ENCODE measurements around the gene HOXC13. TPM values are rescaled to one million over a fixed set of nuclear protein-coding genes. Genes with fewer than 3 reads are reported as not detected.

HOXC13 gene
- total and polyA plus RNA-seq, 4 donors: 0.32 TPM; not detected in 3

DNA sequence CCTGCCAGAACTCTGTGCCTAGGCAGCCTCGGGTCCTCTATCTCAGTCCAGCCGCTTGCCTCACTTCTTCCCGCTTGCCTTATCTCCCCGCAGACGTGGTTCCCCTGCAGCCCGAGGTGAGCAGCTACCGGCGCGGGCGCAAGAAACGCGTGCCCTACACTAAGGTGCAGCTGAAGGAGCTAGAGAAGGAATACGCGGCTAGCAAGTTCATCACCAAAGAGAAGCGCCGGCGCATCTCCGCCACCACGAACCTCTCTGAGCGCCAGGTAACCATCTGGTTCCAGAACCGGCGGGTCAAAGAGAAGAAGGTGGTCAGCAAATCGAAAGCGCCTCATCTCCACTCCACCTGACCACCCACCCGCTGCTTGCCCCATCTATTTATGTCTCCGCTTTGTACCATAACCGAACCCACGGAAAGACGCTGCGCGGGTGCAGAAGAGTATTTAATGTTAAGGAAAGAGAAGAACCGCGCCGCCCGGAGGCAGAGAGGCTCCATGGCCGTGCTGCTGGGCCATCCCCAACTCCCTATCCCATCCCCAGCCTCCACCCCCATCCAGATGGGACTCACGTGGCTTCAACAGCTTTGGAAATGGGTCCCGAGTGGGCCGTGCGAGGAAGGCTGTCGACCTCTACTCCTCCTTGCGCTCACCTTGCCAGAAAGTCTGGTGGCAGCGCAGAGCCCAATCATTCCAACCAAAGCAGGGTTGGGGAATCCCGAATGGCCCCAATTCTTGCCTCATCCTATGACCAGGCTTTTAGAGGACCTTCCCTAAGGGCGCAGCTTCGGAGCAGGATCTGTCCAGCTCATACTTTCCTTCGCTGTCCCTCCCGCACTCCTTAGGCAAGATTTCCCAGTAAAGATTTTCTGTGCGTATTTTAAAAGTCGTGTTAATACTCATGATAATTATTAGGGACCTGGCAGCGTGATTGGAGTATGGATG is 6.5 kb downstream of the HOXC13 start:
- Histone ChIP-seq H3K4me1 (ENCODE audit: control insufficient read depth in 1 of 2, insufficient read depth in 2 of 2, low read length in 2 of 2) (no peaks in the 10 kb centered on the region), H3K27ac (ENCODE audit: low read depth in 1 of 2, low read length in 2 of 2) (no peak overlapping the region), H3K9me3 (ENCODE audit: control insufficient read depth, low read length) (no peaks in the 10 kb centered on the region), H3K4me3 (ENCODE audit: low read length in 2 of 2) (no peak overlapping the region), H3K27me3 (ENCODE audit: control insufficient read depth in 1 of 2, insufficient read depth in 2 of 2, low read length in 1 of 2) (no peaks in the 10 kb centered on the region), H3K36me3 (ENCODE audit: control insufficient read depth in 1 of 2, insufficient read depth in 2 of 2, low read length in 1 of 2) (no peaks in the 10 kb centered on the region)
- intact Hi-C loops (cut with DNase I): no loop called here
- ATAC-seq (ENCODE audit: low FRiP score) (no peak), DNase-seq (peak in 1 of 2 donors; percentile 72)
- WGBS, 2 donors: 6 to 7% methylated on average over 51 of the region's 51 CpGs

DNA sequence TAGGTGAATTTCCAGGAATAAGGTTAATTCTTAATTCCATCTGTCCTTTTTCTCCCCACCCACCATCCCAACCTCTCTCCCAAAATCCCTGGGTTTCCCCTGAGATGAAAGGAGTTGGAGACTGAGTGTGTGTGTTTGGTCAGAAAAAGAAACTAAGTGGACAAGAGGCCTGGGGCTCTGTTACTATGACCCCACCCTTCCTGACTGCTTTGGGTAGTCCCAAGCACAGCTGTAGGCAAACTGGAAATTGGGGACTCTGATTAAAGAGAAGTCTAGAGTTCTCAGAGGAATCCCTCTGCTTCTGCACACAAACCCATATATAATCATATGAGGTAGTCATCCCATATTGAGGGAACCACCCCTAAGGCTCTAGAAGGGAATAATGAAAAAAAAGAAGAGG is 9.1 kb downstream of the HOXC13 start:
- Histone ChIP-seq H3K27me3 (ENCODE audit: control insufficient read depth in 1 of 2, insufficient read depth in 2 of 2, low read length in 1 of 2) (no peaks in the 10 kb centered on the region), H3K27ac (ENCODE audit: low read depth in 1 of 2, low read length in 2 of 2) (no peak overlapping the region), H3K9me3 (ENCODE audit: control insufficient read depth, low read length) (no peaks in the 10 kb centered on the region), H3K4me3 (ENCODE audit: low read length in 2 of 2) (no peak overlapping the region), H3K4me1 (ENCODE audit: control insufficient read depth in 1 of 2, insufficient read depth in 2 of 2, low read length in 2 of 2) (no peaks in the 10 kb centered on the region), H3K36me3 (ENCODE audit: control insufficient read depth in 1 of 2, insufficient read depth in 2 of 2, low read length in 1 of 2) (no peaks in the 10 kb centered on the region)
- ATAC-seq (ENCODE audit: low FRiP score): no peak
- DNase-seq: no peak
- intact Hi-C loops (cut with DNase I): no loop called here

DNA sequence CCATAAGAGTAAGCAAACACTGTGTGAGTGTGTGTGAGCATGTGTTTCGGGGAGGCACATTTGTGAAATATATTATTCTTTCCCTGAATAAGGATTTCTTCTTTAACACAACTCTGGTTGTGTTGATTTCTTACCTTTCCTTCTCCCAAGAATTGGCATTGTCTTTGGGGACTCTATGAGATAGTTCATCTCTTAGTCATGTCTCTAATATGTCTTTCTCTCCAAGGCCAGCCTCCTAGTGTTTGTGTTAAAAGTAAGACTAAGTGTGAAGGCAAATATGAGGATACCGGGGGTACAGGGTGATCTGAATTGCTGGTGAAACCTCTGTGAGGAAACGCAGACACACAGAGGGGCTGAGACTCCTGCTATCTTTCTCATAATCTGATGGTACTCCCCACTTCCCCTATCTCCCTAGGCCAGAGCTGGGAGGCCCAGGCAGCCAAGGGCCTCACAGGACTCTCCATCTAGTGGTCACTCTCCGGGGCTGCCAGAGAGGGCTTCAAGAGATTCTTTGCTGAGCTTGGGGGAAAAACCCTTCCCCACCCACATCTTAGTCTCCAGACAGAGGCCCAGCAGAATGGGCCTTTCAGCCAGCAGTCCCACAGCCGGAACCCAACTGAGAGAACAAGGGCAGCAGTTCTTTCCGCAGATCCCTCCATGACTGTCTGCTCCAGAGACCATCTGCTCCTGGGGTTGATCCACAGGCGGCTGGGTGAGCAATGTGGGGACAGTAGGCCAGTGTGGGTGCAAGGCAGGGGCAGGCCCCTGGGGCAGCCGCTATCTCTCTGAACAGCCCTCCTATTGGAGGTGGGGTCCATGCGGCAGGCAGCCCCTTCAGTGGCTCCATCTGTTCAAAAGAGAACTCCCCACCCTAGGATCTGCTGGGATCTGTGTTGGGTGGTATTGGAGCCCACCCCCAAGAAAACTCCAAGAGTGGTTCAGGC is 10.3 kb downstream of the HOXC13 start:
- H3K27ac ChIP-seq (ENCODE audit: low read depth in 1 of 2, low read length in 2 of 2): no peak overlapping the region
- no peak for DNase-seq
- intact Hi-C loops (cut with DNase I): no loop called here
- no peaks in the 10 kb centered on the region for H3K4me1 ChIP-seq (ENCODE audit: control insufficient read depth in 1 of 2, insufficient read depth in 2 of 2, low read length in 2 of 2)
- 69 to 74% methylated on average over 9 of the region's 9 CpGs for WGBS, 2 donors
- no peaks in the 10 kb centered on the region for H3K36me3 ChIP-seq (ENCODE audit: control insufficient read depth in 1 of 2, insufficient read depth in 2 of 2, low read length in 1 of 2)
- no peaks in the 10 kb centered on the region for H3K27me3 ChIP-seq (ENCODE audit: control insufficient read depth in 1 of 2, insufficient read depth in 2 of 2, low read length in 1 of 2)
- H3K4me3 ChIP-seq (ENCODE audit: low read length in 2 of 2): no peak overlapping the region
- no peaks in the 10 kb centered on the region for H3K9me3 ChIP-seq (ENCODE audit: control insufficient read depth, low read length)
- no peak for ATAC-seq (ENCODE audit: low FRiP score)

DNA sequence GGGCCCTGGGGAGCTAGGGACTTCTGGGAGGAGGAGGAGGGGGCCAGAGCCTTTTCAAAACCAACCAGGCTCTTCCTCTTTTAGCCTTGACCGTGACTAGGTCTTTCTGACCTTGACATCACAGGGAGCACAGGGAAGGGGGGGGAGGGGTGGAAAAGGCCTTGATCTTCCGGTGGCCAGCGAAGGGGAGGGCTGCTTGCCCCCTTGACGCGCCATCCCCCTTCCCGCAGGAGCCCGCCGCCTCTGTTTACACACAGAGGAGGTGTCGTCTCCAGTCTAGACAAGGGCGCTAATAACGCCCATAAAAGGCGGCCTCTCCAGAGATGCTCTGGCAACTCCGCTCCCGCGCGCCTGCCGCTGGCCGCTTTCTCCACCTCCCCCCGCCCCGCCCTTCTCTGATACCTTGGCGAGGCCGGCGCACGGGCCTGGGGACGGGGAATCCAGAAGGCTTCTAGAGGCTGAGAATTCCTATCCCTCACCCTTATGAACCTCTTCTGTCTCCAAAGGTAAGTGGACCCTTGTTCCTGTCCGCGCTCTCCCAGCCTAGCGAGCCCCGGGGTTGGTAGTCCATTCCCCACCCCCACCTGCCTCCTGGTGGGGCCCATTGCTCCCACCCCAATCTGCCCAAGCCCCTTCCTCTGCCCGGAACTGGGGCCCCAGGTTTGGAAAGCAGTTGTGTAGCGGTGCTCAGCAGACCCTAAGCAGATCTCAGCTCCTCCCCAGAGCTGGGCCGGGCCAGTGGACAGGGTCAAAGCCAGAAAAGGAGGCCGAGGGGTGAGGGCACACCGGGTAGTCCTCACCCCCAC is 11.2 kb downstream of the HOXC13 start:
- intact Hi-C loops (cut with DNase I): no loop called here

DNA sequence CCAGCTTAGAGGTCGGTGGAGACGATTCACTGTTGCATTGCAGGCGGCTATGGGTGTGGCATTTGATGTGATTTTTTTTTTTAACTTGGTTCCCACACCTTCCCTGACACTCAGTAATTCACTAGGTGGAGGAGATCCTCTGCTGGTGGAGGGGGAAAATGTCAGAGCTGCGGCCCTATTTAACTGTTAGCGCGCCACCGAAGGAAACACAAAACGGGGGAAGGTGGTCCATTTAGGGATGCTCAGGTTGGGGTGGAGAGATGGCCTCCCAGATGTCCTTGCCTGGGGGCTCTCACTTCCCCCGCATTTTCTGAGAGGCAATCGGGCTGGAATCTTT is 11.8 kb downstream of the HOXC13 start:
- H3K36me3 ChIP-seq (ENCODE audit: control insufficient read depth in 1 of 2, insufficient read depth in 2 of 2, low read length in 1 of 2): no peaks in the 10 kb centered on the region
- no peaks in the 10 kb centered on the region for H3K9me3 ChIP-seq (ENCODE audit: control insufficient read depth, low read length)
- H3K27ac ChIP-seq (ENCODE audit: low read depth in 1 of 2, low read length in 2 of 2): no peak overlapping the region
- H3K4me1 ChIP-seq (ENCODE audit: control insufficient read depth in 1 of 2, insufficient read depth in 2 of 2, low read length in 2 of 2): no peaks in the 10 kb centered on the region
- ATAC-seq (ENCODE audit: low FRiP score) (no peak), DNase-seq (no peak)
- H3K4me3 ChIP-seq (ENCODE audit: low read length in 2 of 2): no peak overlapping the region
- intact Hi-C loops (cut with DNase I): no loop called here
- no peaks in the 10 kb centered on the region for H3K27me3 ChIP-seq (ENCODE audit: control insufficient read depth in 1 of 2, insufficient read depth in 2 of 2, low read length in 1 of 2)
- 6% methylated on average over 10 of the region's 10 CpGs for WGBS, 2 donors

More for the DNA sequence above, 11.2 kb downstream of the HOXC13 start:
- ATAC-seq (ENCODE audit: low FRiP score): no peak
- no peaks in the 10 kb centered on the region for H3K9me3 ChIP-seq (ENCODE audit: control insufficient read depth, low read length)
- H3K4me3 ChIP-seq (ENCODE audit: low read length in 2 of 2): no peak overlapping the region
- 7% methylated on average over 33 to 34 of the region's 34 CpGs for WGBS, 2 donors
- no peaks in the 10 kb centered on the region for H3K36me3 ChIP-seq (ENCODE audit: control insufficient read depth in 1 of 2, insufficient read depth in 2 of 2, low read length in 1 of 2)
- H3K27ac ChIP-seq (ENCODE audit: low read depth in 1 of 2, low read length in 2 of 2): no peak overlapping the region
- H3K27me3 ChIP-seq (ENCODE audit: control insufficient read depth in 1 of 2, insufficient read depth in 2 of 2, low read length in 1 of 2): no peaks in the 10 kb centered on the region
- DNase-seq: peak in 1 of 2 donors; percentile 67
- H3K4me1 ChIP-seq (ENCODE audit: control insufficient read depth in 1 of 2, insufficient read depth in 2 of 2, low read length in 2 of 2): no peaks in the 10 kb centered on the region

DNA sequence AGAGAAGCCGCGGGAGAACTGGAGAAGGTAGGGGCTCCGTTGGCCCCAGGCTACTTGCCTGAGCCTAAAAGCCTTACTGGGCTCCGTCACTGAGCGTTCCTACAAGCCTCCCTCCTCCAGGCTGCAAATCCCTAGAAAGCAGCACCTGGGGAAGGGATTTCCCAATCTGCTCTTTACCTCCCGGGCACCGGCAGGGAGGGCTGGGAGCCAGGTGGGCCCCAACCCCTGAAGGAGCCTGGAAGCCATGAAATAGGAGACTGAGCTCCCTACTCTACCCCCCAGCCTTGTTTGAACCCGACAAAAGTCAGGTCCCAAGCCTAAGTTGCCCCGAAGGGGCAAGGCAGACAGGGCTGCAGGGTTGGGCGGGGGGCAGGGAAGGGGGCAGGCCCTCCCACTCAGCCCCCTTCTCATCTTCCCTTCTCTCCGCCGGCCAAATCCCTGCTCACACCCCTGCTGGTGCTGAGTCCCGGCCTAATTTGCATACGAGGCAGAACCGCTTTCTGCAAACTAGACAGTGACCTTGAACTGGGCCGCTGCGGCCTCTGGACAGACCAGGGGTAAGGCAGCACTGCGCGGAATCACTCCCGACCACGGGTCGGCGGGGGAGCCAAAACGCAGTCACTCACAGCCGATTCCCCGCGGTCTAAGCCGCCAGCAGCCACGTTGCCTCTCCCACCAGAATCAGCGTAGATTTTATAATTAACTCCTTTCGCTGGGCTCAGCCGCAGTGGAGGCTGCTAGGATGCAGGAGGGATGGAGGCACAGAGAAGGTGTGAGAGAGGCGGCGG is 12.4 kb downstream of the HOXC13 start:
- H3K36me3 ChIP-seq (ENCODE audit: control insufficient read depth in 1 of 2, insufficient read depth in 2 of 2, low read length in 1 of 2): no peaks in the 10 kb centered on the region
- H3K27ac ChIP-seq (ENCODE audit: low read depth in 1 of 2, low read length in 2 of 2): no peak overlapping the region
- intact Hi-C loops (cut with DNase I): no loop called here
- H3K4me3 ChIP-seq (ENCODE audit: low read length in 2 of 2): no peak overlapping the region
- peak in 1 of 2 donors; percentile 69 for DNase-seq
- no peaks in the 10 kb centered on the region for H3K9me3 ChIP-seq (ENCODE audit: control insufficient read depth, low read length)
- ATAC-seq (ENCODE audit: low FRiP score): no peak
- H3K4me1 ChIP-seq (ENCODE audit: control insufficient read depth in 1 of 2, insufficient read depth in 2 of 2, low read length in 2 of 2): no peaks in the 10 kb centered on the region
- no peaks in the 10 kb centered on the region for H3K27me3 ChIP-seq (ENCODE audit: control insufficient read depth in 1 of 2, insufficient read depth in 2 of 2, low read length in 1 of 2)
- WGBS, 2 donors: 6 to 8% methylated on average over 34 of the region's 34 CpGs

DNA sequence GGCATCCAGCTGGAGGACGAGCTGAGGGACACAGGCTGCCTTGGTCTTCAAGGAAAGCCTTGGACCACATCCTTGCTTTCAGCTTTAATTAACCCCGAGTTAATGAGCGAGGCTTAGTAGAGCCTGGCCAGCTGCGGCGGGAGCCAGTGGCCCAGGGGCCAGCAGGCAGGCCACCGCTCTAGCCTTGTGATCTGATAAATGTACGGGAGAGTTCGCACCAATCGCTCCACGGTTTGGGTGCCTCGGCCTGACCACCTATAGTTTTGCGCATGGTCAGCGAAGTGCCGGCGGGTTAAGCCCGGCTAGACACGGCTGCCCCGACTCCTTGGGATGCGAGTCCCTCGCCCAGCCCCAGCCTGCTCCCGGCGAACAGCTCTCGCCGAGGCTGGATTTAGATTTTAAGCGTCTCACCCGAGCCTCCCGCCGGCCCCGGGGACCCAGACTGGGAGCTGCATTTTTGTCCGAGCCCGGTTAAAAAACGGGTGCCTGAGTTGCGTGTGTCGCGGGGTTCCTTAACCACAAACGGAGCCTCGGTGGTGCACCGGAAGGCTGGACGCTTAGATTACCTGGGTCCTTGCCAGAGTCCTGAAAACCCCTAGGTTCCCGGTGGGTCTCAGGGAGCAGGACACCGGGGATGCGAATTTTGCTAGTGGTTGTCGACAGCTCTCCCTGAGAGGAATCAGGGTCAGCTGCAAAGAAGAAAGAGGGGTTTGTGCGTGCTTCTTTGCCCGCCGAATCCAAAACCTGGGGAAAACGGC is 13.1 kb downstream of the HOXC13 start:
- H3K36me3 ChIP-seq (ENCODE audit: control insufficient read depth in 1 of 2, insufficient read depth in 2 of 2, low read length in 1 of 2): no peaks in the 10 kb centered on the region
- peak in 1 of 2 donors; percentile 62 for DNase-seq
- WGBS, 2 donors: 4 to 6% methylated on average over 47 of the region's 47 CpGs
- no peaks in the 10 kb centered on the region for H3K27me3 ChIP-seq (ENCODE audit: control insufficient read depth in 1 of 2, insufficient read depth in 2 of 2, low read length in 1 of 2)
- H3K4me1 ChIP-seq (ENCODE audit: control insufficient read depth in 1 of 2, insufficient read depth in 2 of 2, low read length in 2 of 2): no peaks in the 10 kb centered on the region
- no peak overlapping the region for H3K4me3 ChIP-seq (ENCODE audit: low read length in 2 of 2)
- intact Hi-C loops (cut with DNase I): no loop called here
- no peak for ATAC-seq (ENCODE audit: low FRiP score)
- H3K9me3 ChIP-seq (ENCODE audit: control insufficient read depth, low read length): no peaks in the 10 kb centered on the region
- no peak overlapping the region for H3K27ac ChIP-seq (ENCODE audit: low read depth in 1 of 2, low read length in 2 of 2)

All from aorta (tissue), 5 donors.